ENCODE data around the gene CEACAM21. TPM values are rescaled to one million over a fixed set of nuclear protein-coding genes. Genes with fewer than 3 reads are reported as not detected.

The CEACAM21 gene
- total and polyA plus RNA-seq, 12 donors, result 0.26 to 3.3 (median 0.57) TPM; not detected in 1

GRCh38 chr19:41569481-41570150, 6.3 kb upstream of the CEACAM21 start:
- WGBS, 2 donors, result 46 to 50% methylated on average over 11 of the region's 11 CpGs
- no peak for DNase-seq
- Histone ChIP-seq H3K4me1 (peaks cover 0 to 9% (median 4%) of the 10 kb centered on the region in 9 donors), H3K27me3 (peaks cover 0 to 69% (median 42%) of the 10 kb centered on the region in 7 donors), H3K27ac (no peak overlapping the region), H3K36me3 (no peaks in the 10 kb centered on the region), H3K9me3 (peaks cover 0 to 8% (median 0%) of the 10 kb centered on the region in 11 donors), H3K4me3 (no peak overlapping the region)
- intact Hi-C loops (cut with DNase I), result loop anchor here in 9 of 10 donors (1.0 to 10.0 kb wide), 7 partner anchors 115 to 365 kb away; no protein-coding TSS in a partner anchor
- peak in 1 of 8 donors; percentile 26 for ATAC-seq
- TF ChIP-seq CTCF (IDR thresholded peaks at IDR 0.05), result no peak

GRCh38 chr19:41570179-41570578, 5.8 kb upstream of the CEACAM21 start:
- 47 to 69% methylated on average over 3 of the region's 3 CpGs for WGBS, 2 donors
- intact Hi-C loops (cut with DNase I), result loop anchor here in 7 of 10 donors (1.0 to 10.0 kb wide), 5 partner anchors 121 to 365 kb away; no protein-coding TSS in a partner anchor
- Histone ChIP-seq H3K4me1 (peaks cover 0 to 4% (median 0%) of the 10 kb centered on the region in 9 donors), H3K27me3 (peaks cover 0 to 64% (median 36%) of the 10 kb centered on the region in 7 donors), H3K27ac (no peak overlapping the region), H3K4me3 (no peak overlapping the region), H3K36me3 (no peaks in the 10 kb centered on the region), H3K9me3 (peaks cover 0 to 8% (median 0%) of the 10 kb centered on the region in 11 donors)
- DNase-seq (no peak), ATAC-seq (peak in 2 of 8 donors; percentile 13 to 14)
- no peak for TF ChIP-seq CTCF (IDR thresholded peaks at IDR 0.05)

GRCh38 chr19:41570639-41571112, 5.3 kb upstream of the CEACAM21 start:
- intact Hi-C loops (cut with DNase I), result loop anchor here in 7 of 10 donors (1.0 to 10.0 kb wide), 5 partner anchors 121 to 366 kb away; no protein-coding TSS in a partner anchor
- Histone ChIP-seq H3K27ac (no peak overlapping the region), H3K27me3 (peaks cover 0 to 59% (median 31%) of the 10 kb centered on the region in 7 donors), H3K4me3 (no peak overlapping the region), H3K4me1 (peaks cover 0 to 7% (median 0%) of the 10 kb centered on the region in 9 donors), H3K9me3 (peaks cover 0 to 8% (median 0%) of the 10 kb centered on the region in 11 donors), H3K36me3 (no peaks in the 10 kb centered on the region)
- peak; percentile 76 to 83 for DNase-seq
- 3 to 4% methylated on average over 7 of the region's 7 CpGs for WGBS, 2 donors
- peak; percentile 87 to 97 (median 94) for ATAC-seq
- peak; percentile 63 to 93 (median 89) for TF ChIP-seq CTCF (IDR thresholded peaks at IDR 0.05)

GRCh38 chr19:41577144-41577830, 1.3 kb downstream of the CEACAM21 start:
- H3K4me1 ChIP-seq, result peaks cover 0 to 18% (median 0%) of the 10 kb centered on the region in 9 donors
- H3K27me3 ChIP-seq, result peaks cover 0 to 7% (median 0%) of the 10 kb centered on the region in 7 donors
- TF ChIP-seq CTCF (IDR thresholded peaks at IDR 0.05), result no peak
- H3K9me3 ChIP-seq, result peaks cover 0 to 20% (median 8%) of the 10 kb centered on the region in 11 donors
- WGBS, 2 donors, result 82 to 83% methylated on average over 19 of the region's 19 CpGs
- DNase-seq (no peak), ATAC-seq (no peak)
- peak overlapping the region in 1 of 10 donors; percentile 88 for H3K27ac ChIP-seq
- H3K36me3 ChIP-seq, result peaks cover 0 to 26% (median 0%) of the 10 kb centered on the region in 9 donors
- H3K4me3 ChIP-seq, result no peak overlapping the region
- intact Hi-C loops (cut with DNase I), result loop anchor here in 2 of 10 donors (10.0 kb wide), 2 partner anchors 252 to 372 kb away; no protein-coding TSS in a partner anchor
